Spleen (tissue), 7 donors: ENCODE results near the gene ZDHHC18.

Source experiments
- CTCF ChIP-seq, 11 experiments: fragments of 200-600 bp in 7 of 11; fragments of 450-650 bp in 4 of 11; sonication (generic) in 4 of 11; IDR thresholded peaks in 8 of 11; conservative IDR thresholded peaks in 3 of 11; 1 replicate in 7 of 11; 2 replicates in 4 of 11; pipeline versions ENCODE4 v1.4.0 to v1.8.0; 2016 to 2021; ENCODE audit warnings: antibody characterized with exemption in 11 of 11, inconsistent platforms in 4 of 11, mild to moderate bottlenecking in 1 of 11
- POLR2A ChIP-seq, 3 donors: fragments of 450-650 bp; IDR thresholded peaks; one replicate each; pipeline ENCODE4 v1.5.1; 2017; ENCODE audit warnings: antibody characterized with exemption in 3 of 3, mild to moderate bottlenecking in 1 of 3
- donor health status: DM: no; HTN: no; CAD: no; lungs with moderate emphysema.
- donor health status: DM: no; HTN: no; CAD: no.
- donor health status: DM: no; HTN: no; CAD: no.

DNA sequence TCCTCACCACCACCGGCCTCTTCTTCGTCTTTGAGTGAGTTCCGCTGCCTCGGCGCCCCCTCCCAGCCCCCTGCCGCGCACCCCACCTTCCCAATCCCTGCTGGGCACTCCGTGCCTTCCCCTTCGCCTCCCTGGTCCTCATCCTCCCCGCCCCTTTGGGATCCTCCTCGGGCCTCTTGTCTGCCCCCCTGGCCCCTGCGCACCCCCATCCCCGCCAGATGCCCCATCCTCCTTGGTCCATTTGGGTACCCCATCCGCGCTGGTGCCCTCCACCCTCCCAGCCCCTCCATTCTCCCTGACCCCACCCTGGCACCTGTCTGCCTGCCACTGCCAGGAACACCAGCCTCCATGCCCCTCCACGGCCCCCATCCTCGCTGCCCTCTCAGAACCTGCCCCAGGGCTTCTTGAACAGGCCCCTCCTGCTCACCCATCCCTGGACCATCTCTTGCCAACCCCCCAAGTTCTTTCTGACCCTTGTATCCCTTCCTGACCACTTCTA lies 667 bp downstream of the ZDHHC18 start:
- no peak for TF ChIP-seq CTCF (IDR thresholded peaks at IDR 0.05 in 8 of 11, conservative IDR thresholded peaks at IDR 0.05 in 3 of 11)
- no peak for TF ChIP-seq POLR2A (IDR thresholded peaks at IDR 0.05)
